HG02943 (cell line): ENCODE results near the gene CATSPERE.
A peak's percentile ranks its signal among the peaks of the same experiment; 100 is the strongest.

Experiments used
- ATAC-seq: cut with Tn5 transposase; IDR thresholded peaks from one replicate; pipeline ENCODE4 v1.9.1; 2021; ENCODE audit warnings: mild to moderate bottlenecking, low read depth, moderate library complexity; ENCODE audit not compliant: unreplicated experiment

Gene CATSPERE

GRCh38 chr1:244615301-244615700 lies 154.2 kb downstream of the CATSPERE start:
- no peak for ATAC-seq

DNA sequence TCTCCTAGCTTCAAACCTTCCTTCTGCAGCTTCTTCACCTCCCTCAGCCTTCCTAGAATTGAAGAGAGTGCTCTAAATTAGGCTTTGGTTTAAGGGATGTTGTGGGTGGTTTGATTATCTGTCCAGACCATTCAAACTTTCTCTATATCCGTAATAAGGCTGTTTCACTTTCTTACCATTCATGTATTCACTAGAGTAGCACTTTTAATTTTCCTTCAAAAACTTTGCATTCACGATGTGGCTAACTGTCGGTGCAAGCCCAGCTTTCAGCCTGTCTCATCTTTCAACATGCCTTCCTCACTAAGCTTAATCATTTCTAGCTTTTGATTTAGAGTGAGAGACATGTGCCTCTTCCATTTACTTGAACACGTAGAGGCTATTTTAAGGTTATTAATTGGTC lies 165.6 kb downstream of the CATSPERE start:
- ATAC-seq = no peak

DNA sequence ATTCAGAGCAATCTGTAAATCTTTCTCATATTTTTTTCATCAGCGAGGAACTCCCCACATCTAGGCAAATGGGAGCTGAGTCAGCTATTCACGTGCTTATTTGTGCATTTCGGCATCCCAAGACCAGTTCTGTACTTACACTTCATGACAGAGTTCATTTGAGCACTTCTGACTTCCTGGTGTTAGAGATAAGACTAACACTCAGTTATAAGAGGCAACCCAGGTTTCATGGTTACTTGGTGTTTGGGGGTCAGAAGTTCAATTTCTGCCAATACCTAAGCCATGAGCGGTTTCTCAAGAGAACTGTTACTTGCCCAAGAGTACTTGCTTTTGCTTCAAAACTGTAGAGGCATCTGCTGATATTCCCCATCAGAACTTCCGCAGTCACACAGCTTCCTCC lies 167.7 kb downstream of the CATSPERE start:
- no peak for ATAC-seq

GRCh38 chr1:244633140-244633539 lies 172.1 kb downstream of the CATSPERE start:
- no peak for ATAC-seq

DNA sequence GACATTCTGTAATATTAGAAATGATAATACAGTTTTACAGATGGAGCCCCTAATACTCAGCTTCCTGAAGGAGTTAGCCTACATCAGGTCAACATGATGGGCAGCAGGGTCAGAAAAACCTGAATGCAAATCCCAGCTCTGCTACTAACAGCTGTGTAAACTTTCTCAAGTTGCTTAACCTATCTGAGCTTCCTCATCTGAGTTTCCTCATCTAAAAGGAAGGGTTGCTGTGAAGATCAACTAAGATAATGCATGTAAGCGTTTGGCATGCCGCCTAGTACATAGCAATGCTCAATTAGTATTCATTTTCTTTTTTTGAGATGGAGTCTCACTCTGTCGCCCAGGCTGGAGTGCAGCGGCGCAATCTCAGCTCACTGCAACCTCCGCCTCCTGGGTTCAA lies 173.5 kb downstream of the CATSPERE start:
- ATAC-seq = no peak

- no peak for ATAC-seq
Observed at GRCh38 chr1:244636488-244637259, 175.6 kb downstream of the CATSPERE start.

DNA sequence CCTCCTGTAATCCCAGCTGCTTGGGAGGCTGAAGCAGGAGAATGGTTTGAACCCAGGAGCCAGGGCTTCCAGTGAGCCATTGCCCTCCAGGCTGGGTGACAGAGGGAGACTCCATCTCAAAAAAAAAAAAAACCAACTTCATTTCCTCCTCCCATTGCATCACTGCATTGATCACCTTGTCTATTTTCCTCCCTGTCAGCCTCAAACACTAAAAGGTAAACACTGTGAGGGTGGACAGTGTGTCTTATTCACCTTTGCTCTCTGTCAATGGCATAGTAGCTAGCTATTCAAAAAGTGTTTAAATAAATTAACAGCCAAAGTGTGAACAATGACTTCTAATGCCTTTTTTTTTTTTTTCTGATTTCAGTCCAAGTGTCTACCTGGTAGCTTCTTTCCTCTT lies 178.5 kb downstream of the CATSPERE start:
- no peak for ATAC-seq

GRCh38 chr1:244640917-244641316 lies 179.8 kb downstream of the CATSPERE start:
- ATAC-seq = no peak

DNA sequence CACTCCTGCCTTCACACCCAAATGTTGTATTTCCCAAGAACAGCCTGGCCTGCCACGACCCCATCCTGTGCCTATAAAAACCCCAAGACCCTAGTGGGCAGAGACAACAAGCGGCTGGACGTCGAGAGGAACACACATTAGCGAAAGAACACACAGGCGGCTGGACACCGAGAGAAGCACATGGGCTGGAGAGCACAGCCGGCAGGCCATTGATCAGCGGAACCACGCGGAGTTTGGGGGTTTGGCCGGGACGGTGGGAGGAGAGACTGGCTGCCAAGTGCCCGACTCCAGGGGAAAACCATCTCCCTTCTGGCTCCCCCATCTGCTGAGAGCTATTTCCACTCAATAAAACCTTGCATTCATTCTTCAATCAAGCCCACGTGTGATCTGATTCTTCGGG lies 181.5 kb downstream of the CATSPERE start:
- no peak for ATAC-seq

DNA sequence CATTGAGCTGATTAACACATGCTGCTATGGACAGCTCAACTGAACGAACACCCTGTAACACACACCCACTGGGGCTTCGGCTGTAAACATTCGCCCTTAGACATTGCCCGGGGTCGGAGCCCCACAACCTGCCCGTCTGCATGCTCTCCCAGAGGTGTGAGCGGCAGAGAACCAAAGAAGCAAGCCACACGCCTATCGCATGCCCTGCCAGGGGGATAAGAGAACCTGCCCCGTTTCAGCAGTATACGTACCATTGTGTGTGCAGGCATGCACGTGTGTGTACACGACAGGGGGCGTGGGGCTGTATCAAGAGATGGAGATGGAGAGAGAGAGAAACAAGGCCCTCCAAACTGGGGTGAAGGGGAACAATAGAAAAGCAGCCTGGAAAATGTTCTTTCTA lies 181.9 kb downstream of the CATSPERE start:
- ATAC-seq = no peak

GRCh38 chr1:244645414-244645813 lies 184.3 kb downstream of the CATSPERE start:
- no peak for ATAC-seq

GRCh38 chr1:244645890-244646289 lies 184.8 kb downstream of the CATSPERE start:
- no peak for ATAC-seq

DNA sequence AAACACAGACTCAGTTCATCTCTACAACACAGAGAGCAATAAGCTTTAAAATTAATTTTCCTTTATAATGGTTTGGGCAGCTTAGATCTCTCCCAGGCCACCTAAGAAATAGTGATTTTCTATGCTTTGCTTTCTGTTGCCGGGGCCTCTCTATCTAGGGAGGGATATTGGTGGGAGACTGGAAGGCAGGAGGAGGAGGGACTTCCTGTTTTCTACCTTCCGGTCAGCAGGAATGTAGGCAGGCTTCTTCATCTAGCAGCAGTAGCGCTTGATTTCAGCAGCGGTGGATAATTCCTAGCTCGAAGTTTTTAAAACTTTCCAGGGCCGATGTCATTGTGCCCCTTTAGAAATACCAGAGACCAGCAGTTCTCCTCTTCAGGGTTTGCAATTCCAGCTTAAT lies 186.7 kb downstream of the CATSPERE start:
- ATAC-seq = no peak

- no peak for ATAC-seq
Observed at GRCh38 chr1:244651956-244652622, 191.0 kb downstream of the CATSPERE start.

- ATAC-seq = peak; percentile 97
Observed at GRCh38 chr1:244652623-244653438, 191.8 kb downstream of the CATSPERE start, which contains the start of gene DESI2. Gene DESI2 (plus strand): TSS chr1:244653126. CDS start chr1:244653314, 188 bp downstream.

DNA sequence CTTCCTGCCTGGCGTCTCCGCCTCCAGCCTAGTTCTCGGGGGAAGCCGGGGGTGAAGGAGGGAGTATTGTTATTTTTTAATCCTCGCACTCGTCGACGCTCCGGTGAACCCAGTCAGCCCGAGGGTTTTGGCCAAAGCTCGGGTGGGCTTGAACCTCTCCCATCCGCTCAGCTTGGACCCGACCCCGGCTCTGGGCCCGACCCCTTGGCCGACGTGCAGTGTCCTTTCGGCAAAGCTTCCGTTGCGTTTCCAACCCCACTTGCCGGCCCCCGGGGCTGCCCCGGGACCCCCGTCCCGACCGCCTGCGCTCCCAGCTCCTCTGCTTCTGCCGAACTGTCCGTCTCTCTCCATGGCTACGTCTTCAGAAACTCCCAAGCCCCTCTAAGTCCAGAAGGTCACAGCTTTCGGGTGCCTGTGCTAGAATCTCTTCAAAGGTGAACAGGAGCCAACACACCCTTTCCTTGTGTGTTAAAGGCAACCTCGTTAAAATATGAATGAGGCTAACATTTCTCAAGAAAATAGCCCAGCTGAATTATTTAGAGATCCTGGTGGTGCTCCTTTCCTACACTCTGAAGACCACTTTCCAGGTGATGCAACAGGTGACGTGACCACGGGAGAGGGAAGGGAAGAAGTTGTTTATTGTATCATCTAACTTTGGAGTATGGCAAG lies 192.5 kb downstream of the CATSPERE start:
- ATAC-seq = no peak

DNA sequence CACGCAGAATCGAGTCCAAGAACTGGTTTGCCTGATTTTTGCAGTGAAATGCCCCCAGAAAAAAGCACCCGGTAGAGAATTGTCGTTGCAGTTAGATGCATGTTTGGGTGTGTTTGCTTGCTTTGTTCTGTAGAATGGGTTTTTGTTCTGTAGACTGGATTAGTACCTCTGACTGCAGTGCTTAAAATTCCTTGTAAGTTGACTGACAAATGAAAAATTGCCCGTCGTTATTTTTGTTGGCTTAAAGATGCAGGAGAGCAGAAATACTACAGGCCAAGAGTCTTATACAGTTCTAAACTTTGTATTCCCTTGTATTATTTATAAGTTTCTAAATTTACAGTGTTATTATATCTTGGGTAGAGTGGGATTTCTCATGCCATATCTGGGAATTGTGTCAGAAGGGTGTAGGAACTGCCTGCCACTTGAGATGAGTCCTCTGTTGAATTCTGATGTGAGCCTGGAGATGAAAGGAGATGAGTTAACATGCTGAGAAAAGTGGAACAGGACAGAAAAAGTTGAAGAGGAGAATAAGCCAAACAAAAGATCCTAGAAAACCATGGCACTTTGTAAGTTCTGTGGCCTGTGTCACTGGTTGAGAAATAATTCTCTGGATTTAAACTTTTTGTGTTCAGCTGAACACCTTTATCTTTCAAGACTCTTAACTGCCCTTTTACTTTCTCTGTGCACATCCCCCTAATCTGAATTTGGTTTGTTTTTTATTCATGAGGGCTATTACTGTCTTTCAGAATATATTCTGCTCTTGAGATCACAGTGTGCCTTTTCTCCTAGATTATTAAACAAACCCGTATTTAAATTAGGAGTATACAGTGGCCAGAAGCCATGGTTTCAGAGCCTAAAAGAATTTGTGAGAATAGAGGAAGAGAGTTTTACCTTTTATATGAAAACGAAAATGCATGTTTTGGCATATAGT lies 193.3 kb downstream of the CATSPERE start:
- ATAC-seq = no peak

DNA sequence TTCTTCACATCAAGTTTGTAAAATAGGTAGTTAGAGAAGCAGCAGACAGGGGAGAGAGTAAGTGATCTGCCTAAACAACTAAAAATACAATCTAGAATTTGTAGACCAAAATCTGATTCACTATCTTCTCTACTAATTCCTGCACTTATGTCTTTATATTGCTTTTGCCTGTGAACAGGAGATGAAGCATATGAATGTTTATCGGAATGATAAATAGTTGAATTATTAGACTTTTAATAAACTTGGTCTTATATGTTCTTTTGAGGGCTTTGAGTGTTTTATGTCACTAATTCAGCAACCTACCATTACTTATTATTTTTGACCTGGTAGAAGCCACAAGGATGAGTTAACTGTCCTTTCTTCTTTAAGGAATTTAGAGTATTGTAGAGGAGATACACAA lies 194.1 kb downstream of the CATSPERE start:
- no peak for ATAC-seq

DNA sequence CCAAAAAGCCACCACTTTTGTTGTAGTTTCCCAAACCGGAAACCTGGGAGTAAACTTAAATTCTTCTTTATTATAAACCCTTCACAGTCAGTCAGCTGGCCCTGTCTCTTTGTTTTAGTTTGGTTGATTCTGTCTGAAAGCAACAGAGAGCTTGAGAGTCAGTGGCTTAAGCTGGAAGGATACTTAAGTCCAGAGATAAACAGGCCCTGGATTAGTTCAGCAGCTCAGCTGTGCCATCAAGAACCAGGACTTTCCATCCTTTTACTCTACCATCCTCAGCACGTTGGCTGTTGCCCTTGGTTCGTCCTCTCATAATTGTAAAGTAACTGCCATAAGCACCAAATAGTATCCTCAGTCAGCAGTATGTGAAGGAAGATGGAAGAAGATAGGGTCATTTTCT lies 196.3 kb downstream of the CATSPERE start:
- no peak for ATAC-seq

GRCh38 chr1:244659694-244660093 lies 198.6 kb downstream of the CATSPERE start:
- no peak for ATAC-seq
